ENCODE results near the gene TCP10L.
"Not testable (repeated sequence)": the region's sequence is repeated elsewhere in the genome, so short reads cannot be mapped to it uniquely, and the experiment has no call there.

TCP10L gene

GRCh38 chr21:32585042-32585710 lies at the start of gene TCP10L:
Gene TCP10L (minus strand): TSS chr21:32585523. CDS start chr21:32584304, 1,219 bp downstream.
- intact Hi-C loops (cut with DNase I): no loop called here

GRCh38 chr21:32626621-32627196 lies 41.4 kb upstream of the TCP10L start:
- intact Hi-C loops (cut with DNase I): no loop called here
- DNase-seq: no peak

More at GRCh38 chr21:32585042-32585710, at the start of gene TCP10L:
- no peak for DNase-seq

GRCh38 chr21:32618218-32618617 lies 32.9 kb upstream of the TCP10L start:
- intact Hi-C loops (cut with DNase I); DNase-seq: not testable (repeated sequence)

GRCh38 chr21:32613436-32614043 lies 28.2 kb upstream of the TCP10L start:
- DNase-seq: no peak
- intact Hi-C loops (cut with DNase I): loop anchor here (5.0 kb wide), 1 partner anchor 114 kb away; the partner anchor contains the start of gene SYNJ1

- DNase-seq: no peak
- intact Hi-C loops (cut with DNase I): loop anchor here (5.0 kb wide), 1 partner anchor 114 kb away; the partner anchor contains the start of gene SYNJ1
Measured at GRCh38 chr21:32612999-32613337, 27.6 kb upstream of the TCP10L start.

GRCh38 chr21:32612075-32612998 lies 27.0 kb upstream of the TCP10L start, which contains the start of gene CFAP298:
Gene CFAP298 (minus strand): TSS chr21:32612377. CDS start chr21:32612243, 134 bp downstream.
- peak; percentile 81 to 95 (median 90) for DNase-seq
- intact Hi-C loops (cut with DNase I): loop anchor here (5.0 kb wide), 1 partner anchor 115 kb away; the partner anchor contains the start of gene SYNJ1

GRCh38 chr21:32611471-32611997 lies 26.2 kb upstream of the TCP10L start:
- DNase-seq: peak in 26 of 42 donors; percentile 4 to 55 (median 29)
- intact Hi-C loops (cut with DNase I): loop anchor here (5.0 kb wide), 1 partner anchor 116 kb away; the partner anchor contains the start of gene SYNJ1

- DNase-seq: not testable (repeated sequence)
- intact Hi-C loops (cut with DNase I): loop anchor here (5.0 kb wide), 1 partner anchor 116 kb away; the partner anchor contains the start of gene SYNJ1
Measured at GRCh38 chr21:32610940-32611339, 25.6 kb upstream of the TCP10L start.

- intact Hi-C loops (cut with DNase I): no loop called here
- DNase-seq: no peak
Measured at GRCh38 chr21:32608851-32609250, 23.5 kb upstream of the TCP10L start.

- intact Hi-C loops (cut with DNase I): no loop called here
- peak in 1 of 42 donors; percentile 14 for DNase-seq
Measured at GRCh38 chr21:32605469-32605868, 20.1 kb upstream of the TCP10L start.

GRCh38 chr21:32604464-32604863 lies 19.1 kb upstream of the TCP10L start:
- intact Hi-C loops (cut with DNase I): loop anchor here (5.0 kb wide), 1 partner anchor 192 kb away; the partner anchor contains the start of gene EVA1C
- DNase-seq: peak in 1 of 42 donors; percentile 10

GRCh38 chr21:32603131-32603530 lies 17.8 kb upstream of the TCP10L start:
- intact Hi-C loops (cut with DNase I): loop anchor here (5.0 kb wide), 1 partner anchor 191 kb away; the partner anchor contains the start of gene EVA1C

GRCh38 chr21:32602099-32602498 lies 16.8 kb upstream of the TCP10L start:
- intact Hi-C loops (cut with DNase I): loop anchor here (5.0 kb wide), 1 partner anchor 190 kb away; the partner anchor contains the start of gene EVA1C
- DNase-seq: no peak

More at GRCh38 chr21:32603131-32603530, 17.8 kb upstream of the TCP10L start:
- no peak for DNase-seq

- no peak for DNase-seq
- intact Hi-C loops (cut with DNase I): loop anchor here (5.0 kb wide), 1 partner anchor 197 kb away; no protein-coding TSS in a partner anchor
Measured at GRCh38 chr21:32599526-32599925, 14.2 kb upstream of the TCP10L start.

GRCh38 chr21:32599091-32599490 lies 13.8 kb upstream of the TCP10L start:
- DNase-seq: no peak
- intact Hi-C loops (cut with DNase I): loop anchor here (5.0 kb wide), 1 partner anchor 197 kb away; no protein-coding TSS in a partner anchor

GRCh38 chr21:32597205-32597604 lies 11.9 kb upstream of the TCP10L start:
- intact Hi-C loops (cut with DNase I): loop anchor here (5.0 kb wide), 1 partner anchor 195 kb away; no protein-coding TSS in a partner anchor
- DNase-seq: peak in 2 of 42 donors; percentile 29 to 48

GRCh38 chr21:32595431-32595830 lies 10.1 kb upstream of the TCP10L start:
- intact Hi-C loops (cut with DNase I): loop anchor here (5.0 kb wide), 1 partner anchor 193 kb away; no protein-coding TSS in a partner anchor
- no peak for DNase-seq

GRCh38 chr21:32593690-32594089 lies 8.4 kb upstream of the TCP10L start:
- intact Hi-C loops (cut with DNase I): no loop called here
- DNase-seq: no peak
